Measurements from ENCODE around the gene CYCS. TPM values are rescaled to one million over a fixed set of nuclear protein-coding genes. Genes with fewer than 3 reads are reported as not detected.
"Not testable (repeated sequence)": the region's sequence is repeated elsewhere in the genome, so short reads cannot be mapped to it uniquely, and the experiment has no call there.

Gene CYCS
- total RNA-seq, 4 donors from 2014 or later, result 32.1 to 68.0 (median 53.1) TPM

DNA sequence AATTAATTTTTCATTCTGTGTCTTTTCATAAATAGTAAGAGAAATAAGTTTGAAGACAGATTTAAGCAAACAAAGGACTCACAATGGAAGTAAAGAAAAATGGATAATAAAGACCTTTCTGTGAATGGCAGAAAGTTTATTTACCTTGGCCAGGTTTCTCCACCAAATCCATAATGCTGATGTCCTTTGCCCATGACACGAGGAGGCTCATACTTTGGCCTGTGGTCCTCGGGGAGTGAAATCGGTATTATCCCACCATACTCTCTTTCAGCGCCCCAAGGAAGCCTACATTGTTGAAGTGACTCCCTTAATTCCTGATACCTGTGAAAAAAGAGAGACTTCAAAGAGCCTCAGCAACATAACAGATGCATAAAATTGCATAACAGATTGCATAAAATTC, 43.1 kb upstream of the CYCS start:
- Histone ChIP-seq H3K4me1 (peaks cover 0 to 7% (median 0%) of the 10 kb centered on the region in 4 donors), H3K36me3 (no peaks in the 10 kb centered on the region), H3K9me3 (no peaks in the 10 kb centered on the region), H3K4me3 (no peak overlapping the region), H3K27me3 (no peaks in the 10 kb centered on the region), H3K27ac (no peak overlapping the region)
- DNase-seq, result no peak
- TF ChIP-seq POLR2A (IDR thresholded peaks at IDR 0.05), result no peak
- TF ChIP-seq, protein P1, sequence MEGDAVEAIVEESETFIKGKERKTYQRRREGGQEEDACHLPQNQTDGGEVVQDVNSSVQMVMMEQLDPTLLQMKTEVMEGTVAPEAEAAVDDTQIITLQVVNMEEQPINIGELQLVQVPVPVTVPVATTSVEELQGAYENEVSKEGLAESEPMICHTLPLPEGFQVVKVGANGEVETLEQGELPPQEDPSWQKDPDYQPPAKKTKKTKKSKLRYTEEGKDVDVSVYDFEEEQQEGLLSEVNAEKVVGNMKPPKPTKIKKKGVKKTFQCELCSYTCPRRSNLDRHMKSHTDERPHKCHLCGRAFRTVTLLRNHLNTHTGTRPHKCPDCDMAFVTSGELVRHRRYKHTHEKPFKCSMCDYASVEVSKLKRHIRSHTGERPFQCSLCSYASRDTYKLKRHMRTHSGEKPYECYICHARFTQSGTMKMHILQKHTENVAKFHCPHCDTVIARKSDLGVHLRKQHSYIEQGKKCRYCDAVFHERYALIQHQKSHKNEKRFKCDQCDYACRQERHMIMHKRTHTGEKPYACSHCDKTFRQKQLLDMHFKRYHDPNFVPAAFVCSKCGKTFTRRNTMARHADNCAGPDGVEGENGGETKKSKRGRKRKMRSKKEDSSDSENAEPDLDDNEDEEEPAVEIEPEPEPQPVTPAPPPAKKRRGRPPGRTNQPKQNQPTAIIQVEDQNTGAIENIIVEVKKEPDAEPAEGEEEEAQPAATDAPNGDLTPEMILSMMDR (IDR thresholded peaks at IDR 0.05), result no peak

DNA sequence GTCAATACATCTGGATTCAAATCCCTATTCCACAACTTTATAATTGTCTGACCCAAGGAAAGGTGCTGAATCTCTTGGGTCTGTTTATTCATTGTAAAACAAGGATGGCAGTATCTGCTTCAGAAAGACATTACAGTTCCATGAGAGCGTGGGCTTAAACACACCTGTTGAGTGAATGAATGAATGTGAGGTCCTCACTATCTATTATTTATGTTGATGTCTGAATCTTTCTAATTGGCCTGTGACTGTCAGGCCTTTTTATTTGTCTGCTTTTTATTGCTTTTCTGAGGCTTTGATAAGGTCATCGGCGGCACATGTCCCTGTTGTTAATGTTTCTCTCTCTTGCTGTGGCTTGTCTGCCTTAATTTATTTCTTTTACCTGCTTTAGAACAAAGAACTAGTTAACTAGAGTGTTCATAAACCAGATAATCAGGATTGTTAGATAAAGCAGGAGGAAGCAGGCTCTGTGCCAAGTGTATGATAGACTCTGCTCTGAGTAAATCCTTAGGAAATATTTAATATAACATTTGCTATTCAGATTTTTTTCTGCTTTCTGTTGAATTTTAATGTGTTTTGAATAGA, 42.3 kb upstream of the CYCS start:
- peaks cover 0 to 7% (median 0%) of the 10 kb centered on the region in 4 donors for H3K4me1 ChIP-seq
- no peaks in the 10 kb centered on the region for H3K27me3 ChIP-seq
- no peaks in the 10 kb centered on the region for H3K36me3 ChIP-seq
- TF ChIP-seq POLR2A (IDR thresholded peaks at IDR 0.05), result no peak
- TF ChIP-seq, protein P1 (IDR thresholded peaks at IDR 0.05), result no peak
- no peak overlapping the region for H3K4me3 ChIP-seq
- DNase-seq, result no peak
- H3K27ac ChIP-seq, result no peak overlapping the region
- no peaks in the 10 kb centered on the region for H3K9me3 ChIP-seq

DNA sequence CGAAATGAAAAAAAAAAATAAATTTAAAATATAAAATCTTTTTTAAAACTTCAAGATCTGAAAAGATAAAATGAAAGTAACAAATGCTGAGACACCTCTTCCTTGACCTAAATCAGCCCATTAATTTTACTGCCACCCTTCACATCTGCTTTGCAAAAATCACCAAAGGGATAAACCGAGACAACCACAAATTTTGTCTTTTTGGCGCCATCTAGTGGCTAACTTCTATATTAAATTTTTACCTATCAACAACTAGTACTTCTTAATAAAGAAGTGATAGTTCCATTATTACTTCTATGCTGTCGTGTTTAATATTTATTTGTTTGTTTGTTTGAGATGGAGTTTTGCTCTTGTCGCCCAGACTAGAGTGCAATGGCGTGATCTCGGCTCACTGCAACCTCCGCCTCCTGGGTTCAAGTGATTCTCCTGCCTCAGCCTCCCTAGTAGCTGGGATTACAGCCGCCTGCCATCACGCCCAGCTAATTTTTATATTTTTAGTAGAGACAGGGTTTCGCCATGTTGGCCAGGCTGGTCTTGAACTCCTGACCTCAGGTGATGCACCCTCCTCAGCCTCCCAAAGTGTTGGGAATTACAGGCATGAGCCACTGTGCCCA, 35.0 kb upstream of the CYCS start:
- not testable (repeated sequence) for DNase-seq, H3K9me3 ChIP-seq, H3K4me3 ChIP-seq, H3K36me3 ChIP-seq, H3K27me3 ChIP-seq, H3K4me1 ChIP-seq, H3K27ac ChIP-seq
- TF ChIP-seq, protein P1 (IDR thresholded peaks at IDR 0.05), result peak in 5 of 6 experiments; percentile 35 to 61 (median 53)

DNA sequence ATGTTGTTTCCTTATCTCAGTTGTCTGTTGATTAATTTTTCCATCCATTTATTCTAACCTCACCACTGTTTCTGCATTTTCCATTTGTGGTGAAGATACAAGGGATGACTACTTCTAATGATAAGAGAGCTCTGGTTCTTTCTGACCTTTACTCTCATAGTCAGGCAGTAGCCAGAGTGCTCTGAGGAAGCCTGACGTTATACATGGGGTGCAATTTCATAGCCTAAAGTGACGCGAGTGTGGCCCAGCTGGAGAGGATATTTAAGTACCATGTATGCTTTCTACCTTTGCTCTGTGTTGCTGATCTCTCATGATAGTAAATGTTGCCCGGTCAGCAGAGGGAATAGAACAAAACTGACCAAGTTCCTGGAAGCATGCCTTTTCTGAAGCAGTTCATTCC, 33.9 kb upstream of the CYCS start:
- Histone ChIP-seq H3K9me3 (no peaks in the 10 kb centered on the region), H3K27ac (peak overlapping the region in 1 of 4 donors; percentile 61), H3K4me1 (no peaks in the 10 kb centered on the region), H3K36me3 (no peaks in the 10 kb centered on the region), H3K4me3 (no peak overlapping the region), H3K27me3 (no peaks in the 10 kb centered on the region)
- TF ChIP-seq, protein P1 (IDR thresholded peaks at IDR 0.05), result no peak
- TF ChIP-seq POLR2A (IDR thresholded peaks at IDR 0.05), result no peak
- no peak for DNase-seq

DNA sequence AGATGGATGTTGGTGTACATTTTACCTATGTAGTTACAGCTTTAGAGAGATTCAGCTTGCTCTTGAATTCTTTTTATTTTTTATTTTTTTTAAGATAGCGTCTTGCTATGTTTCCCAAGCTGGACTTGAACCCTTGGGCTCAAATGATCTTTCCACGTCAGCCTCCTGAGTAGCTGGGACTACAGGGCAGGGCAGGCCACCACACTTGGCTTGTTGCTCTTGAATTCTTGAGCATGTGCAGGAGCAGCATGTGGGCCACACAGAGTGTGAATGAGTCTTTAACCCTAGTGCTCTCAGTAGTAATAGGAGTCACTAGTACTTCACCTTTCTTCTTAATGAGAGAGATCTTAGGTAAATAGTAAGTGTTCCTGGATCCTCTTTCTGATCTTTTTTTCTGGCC, 26.7 kb upstream of the CYCS start:
- Histone ChIP-seq H3K4me3 (no peak overlapping the region), H3K9me3 (no peaks in the 10 kb centered on the region), H3K27ac (no peak overlapping the region), H3K27me3 (no peaks in the 10 kb centered on the region), H3K36me3 (no peaks in the 10 kb centered on the region), H3K4me1 (no peaks in the 10 kb centered on the region)
- TF ChIP-seq, protein P1 (IDR thresholded peaks at IDR 0.05), result no peak
- TF ChIP-seq POLR2A (IDR thresholded peaks at IDR 0.05), result no peak
- DNase-seq, result no peak

All from Peyer's patch (tissue), 4 donors.